ENCODE measurements around the gene OR1J1. TPM values are rescaled to one million over a fixed set of nuclear protein-coding genes. Genes with fewer than 3 reads are reported as not detected.

OR1J1 gene
- total and polyA plus RNA-seq, 2 donors (not counting 1 experiment from before 2014, with no cell fraction given), result not detected

DNA sequence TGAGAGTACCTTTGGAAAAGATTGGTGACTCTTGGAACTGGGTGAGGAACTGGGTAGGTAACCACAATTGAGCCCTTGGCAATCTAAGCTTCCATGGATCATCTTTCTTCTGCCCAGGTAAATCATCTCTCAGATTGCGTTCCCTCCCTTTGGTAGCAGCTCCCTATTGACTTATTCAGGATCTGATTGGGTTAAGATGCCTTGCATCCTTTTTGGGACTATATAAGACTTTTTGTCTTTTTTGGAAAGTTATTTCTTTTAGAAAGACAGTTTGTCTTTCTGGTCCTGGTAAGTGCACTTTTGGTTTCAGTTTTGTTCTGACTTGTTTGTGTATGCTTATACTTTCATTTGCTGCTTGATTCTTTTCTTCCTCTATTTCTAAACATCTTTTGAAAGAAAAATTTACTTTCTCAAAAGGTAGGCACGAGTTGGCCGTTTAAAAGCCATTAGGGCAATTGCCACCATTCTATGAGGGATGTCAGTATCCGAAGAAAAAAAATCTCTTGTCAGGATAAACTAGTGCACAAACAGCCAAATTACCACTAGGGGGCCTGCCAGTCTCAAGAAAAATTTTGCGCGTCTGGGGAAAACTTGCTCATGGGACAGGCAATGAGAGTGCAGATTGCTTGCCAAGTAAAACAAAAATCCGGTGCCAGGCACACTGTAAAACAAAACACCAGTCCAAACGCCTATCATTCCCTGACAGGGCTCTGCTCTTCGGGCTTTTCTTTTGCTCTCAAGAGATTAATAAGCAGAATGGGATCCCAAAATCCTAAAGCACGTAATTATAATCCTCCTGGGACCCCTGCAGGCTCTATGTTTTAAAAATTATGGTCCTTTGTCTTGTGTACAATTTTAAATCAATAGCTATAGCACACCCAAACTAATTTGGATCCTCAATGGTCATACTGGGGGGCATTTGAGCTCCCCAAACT is 12.8 kb downstream of the OR1J1 start:
- H2AFZ ChIP-seq (ENCODE audit: low read length), result peak overlapping the region; percentile 61
- no peak overlapping the region for H3K27ac ChIP-seq (ENCODE audit: insufficient read depth, low read length)
- H4K20me1 ChIP-seq (ENCODE audit: control insufficient read depth, extremely low read depth, insufficient read depth, low read length), result no peaks in the 10 kb centered on the region
- peak overlapping the region; percentile 35 to 73 (median 46) for H3K4me3 ChIP-seq (replicated peaks in 1 of 4; ENCODE audit: control extremely low read depth in 1 of 4, insufficient read depth in 1 of 4, low read depth in 3 of 4, low read length in 4 of 4)
- no peaks in the 10 kb centered on the region for H3K79me2 ChIP-seq (ENCODE audit: control insufficient read depth, insufficient read depth, low read length)
- H3K4me2 ChIP-seq (ENCODE audit: extremely low read depth, insufficient read depth, low read length), result peak overlapping the region; percentile 55
- no peaks in the 10 kb centered on the region for H3K27me3 ChIP-seq (ENCODE audit: control insufficient read depth, insufficient read depth, low read length)
- H3K9ac ChIP-seq (ENCODE audit: insufficient read depth, low read length), result no peak overlapping the region
- H3K4me1 ChIP-seq (ENCODE audit: control insufficient read depth, extremely low read depth, insufficient read depth, low read length), result peaks cover 3% of the 10 kb centered on the region
- H3K36me3 ChIP-seq (ENCODE audit: control insufficient read depth, insufficient read depth, low read length), result no peaks in the 10 kb centered on the region
- DNase-seq (ENCODE audit: low read depth in 2 of 2), result peak; percentile 81 to 92
- no peaks in the 10 kb centered on the region for H3K9me3 ChIP-seq (ENCODE audit: control insufficient read depth, insufficient read depth, low read depth, low read length)
- TF ChIP-seq EZH2 (IDR thresholded peaks at IDR 0.05; ENCODE audit: low read length, missing control alignments), result no peak
- TF ChIP-seq, protein P1, sequence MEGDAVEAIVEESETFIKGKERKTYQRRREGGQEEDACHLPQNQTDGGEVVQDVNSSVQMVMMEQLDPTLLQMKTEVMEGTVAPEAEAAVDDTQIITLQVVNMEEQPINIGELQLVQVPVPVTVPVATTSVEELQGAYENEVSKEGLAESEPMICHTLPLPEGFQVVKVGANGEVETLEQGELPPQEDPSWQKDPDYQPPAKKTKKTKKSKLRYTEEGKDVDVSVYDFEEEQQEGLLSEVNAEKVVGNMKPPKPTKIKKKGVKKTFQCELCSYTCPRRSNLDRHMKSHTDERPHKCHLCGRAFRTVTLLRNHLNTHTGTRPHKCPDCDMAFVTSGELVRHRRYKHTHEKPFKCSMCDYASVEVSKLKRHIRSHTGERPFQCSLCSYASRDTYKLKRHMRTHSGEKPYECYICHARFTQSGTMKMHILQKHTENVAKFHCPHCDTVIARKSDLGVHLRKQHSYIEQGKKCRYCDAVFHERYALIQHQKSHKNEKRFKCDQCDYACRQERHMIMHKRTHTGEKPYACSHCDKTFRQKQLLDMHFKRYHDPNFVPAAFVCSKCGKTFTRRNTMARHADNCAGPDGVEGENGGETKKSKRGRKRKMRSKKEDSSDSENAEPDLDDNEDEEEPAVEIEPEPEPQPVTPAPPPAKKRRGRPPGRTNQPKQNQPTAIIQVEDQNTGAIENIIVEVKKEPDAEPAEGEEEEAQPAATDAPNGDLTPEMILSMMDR (conservative IDR thresholded peaks at IDR 0.05 in 1 of 2, IDR thresholded peaks at IDR 0.05 in 1 of 2; ENCODE audit: low read depth in 1 of 2, low read length in 2 of 2), result peak; percentile 80 to 83

DNA sequence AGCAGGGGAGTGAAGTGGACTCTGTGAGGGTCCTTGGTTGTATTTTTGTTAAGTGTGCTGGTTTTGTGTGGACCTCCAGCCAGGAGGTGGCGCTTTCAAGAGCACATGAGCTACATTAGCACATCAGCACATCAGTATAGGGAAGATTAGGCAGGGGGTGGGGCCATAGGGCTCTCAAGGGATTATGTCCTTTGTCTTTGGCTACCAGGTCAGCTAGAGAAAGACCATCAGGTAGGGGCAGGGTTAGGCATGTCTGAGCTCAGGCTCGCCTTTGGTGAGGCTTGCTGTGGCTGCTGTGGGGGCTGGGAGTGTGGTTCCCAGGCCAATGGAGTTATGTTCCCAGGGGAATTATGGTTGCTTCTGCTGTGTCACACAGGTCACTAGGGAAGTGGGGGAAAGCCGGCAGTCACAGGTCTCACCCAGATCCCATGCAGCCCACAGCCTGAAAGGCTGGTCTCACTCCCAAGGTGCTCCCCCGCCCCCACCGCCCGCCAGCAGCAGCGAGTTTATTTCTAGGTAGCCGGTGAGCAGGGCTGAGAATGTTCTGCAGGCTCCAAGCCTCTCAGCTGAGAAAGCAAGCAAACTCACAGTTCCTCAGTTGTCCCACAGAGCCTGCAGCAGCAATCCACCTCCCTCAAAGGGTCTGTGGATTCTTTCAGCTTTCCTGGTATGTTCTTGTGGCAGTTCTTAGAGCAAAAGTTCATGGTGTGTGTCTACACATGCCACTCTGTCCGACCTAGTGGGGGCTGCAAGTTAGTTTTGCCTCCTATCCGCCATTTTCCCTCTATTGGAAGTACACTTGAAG is 13.7 kb downstream of the OR1J1 start:
- Histone ChIP-seq H3K27ac (ENCODE audit: insufficient read depth, low read length) (no peak overlapping the region), H3K36me3 (ENCODE audit: control insufficient read depth, insufficient read depth, low read length) (no peaks in the 10 kb centered on the region), H3K4me3 (replicated peaks in 1 of 4; ENCODE audit: control extremely low read depth in 1 of 4, insufficient read depth in 1 of 4, low read depth in 3 of 4, low read length in 4 of 4) (peak overlapping the region in 2 of 4 experiments; percentile 56 to 73), H3K79me2 (ENCODE audit: control insufficient read depth, insufficient read depth, low read length) (no peaks in the 10 kb centered on the region), H2AFZ (ENCODE audit: low read length) (peak overlapping the region; percentile 61), H3K27me3 (ENCODE audit: control insufficient read depth, insufficient read depth, low read length) (no peaks in the 10 kb centered on the region), H3K4me2 (ENCODE audit: extremely low read depth, insufficient read depth, low read length) (peak overlapping the region; percentile 55), H3K9me3 (ENCODE audit: control insufficient read depth, insufficient read depth, low read depth, low read length) (no peaks in the 10 kb centered on the region), H3K9ac (ENCODE audit: insufficient read depth, low read length) (no peak overlapping the region), H3K4me1 (ENCODE audit: control insufficient read depth, extremely low read depth, insufficient read depth, low read length) (peaks cover under 1% of the 10 kb centered on the region), H4K20me1 (ENCODE audit: control insufficient read depth, extremely low read depth, insufficient read depth, low read length) (no peaks in the 10 kb centered on the region)
- no peak for DNase-seq (ENCODE audit: low read depth in 2 of 2)
- TF ChIP-seq, protein P1 (conservative IDR thresholded peaks at IDR 0.05 in 1 of 2, IDR thresholded peaks at IDR 0.05 in 1 of 2; ENCODE audit: low read depth in 1 of 2, low read length in 2 of 2), result no peak
- no peak for TF ChIP-seq EZH2 (IDR thresholded peaks at IDR 0.05; ENCODE audit: low read length, missing control alignments)

- Histone ChIP-seq H3K27me3 (ENCODE audit: control insufficient read depth, insufficient read depth, low read length) (no peaks in the 10 kb centered on the region), H3K36me3 (ENCODE audit: control insufficient read depth, insufficient read depth, low read length) (no peaks in the 10 kb centered on the region), H3K9ac (ENCODE audit: insufficient read depth, low read length) (no peak overlapping the region), H3K4me1 (ENCODE audit: control insufficient read depth, extremely low read depth, insufficient read depth, low read length) (no peaks in the 10 kb centered on the region), H3K4me2 (ENCODE audit: extremely low read depth, insufficient read depth, low read length) (no peak overlapping the region), H4K20me1 (ENCODE audit: control insufficient read depth, extremely low read depth, insufficient read depth, low read length) (no peaks in the 10 kb centered on the region), H3K9me3 (ENCODE audit: control insufficient read depth, insufficient read depth, low read depth, low read length) (no peaks in the 10 kb centered on the region), H3K4me3 (replicated peaks in 1 of 4; ENCODE audit: control extremely low read depth in 1 of 4, insufficient read depth in 1 of 4, low read depth in 3 of 4, low read length in 4 of 4) (no peak overlapping the region), H2AFZ (ENCODE audit: low read length) (no peak overlapping the region), H3K27ac (ENCODE audit: insufficient read depth, low read length) (no peak overlapping the region), H3K79me2 (ENCODE audit: control insufficient read depth, insufficient read depth, low read length) (no peaks in the 10 kb centered on the region)
- TF ChIP-seq, protein P1 (conservative IDR thresholded peaks at IDR 0.05 in 1 of 2, IDR thresholded peaks at IDR 0.05 in 1 of 2; ENCODE audit: low read depth in 1 of 2, low read length in 2 of 2), result no peak
- no peak for TF ChIP-seq EZH2 (IDR thresholded peaks at IDR 0.05; ENCODE audit: low read length, missing control alignments)
- DNase-seq (ENCODE audit: low read depth in 2 of 2), result no peak
These were observed 19.9 kb downstream of the OR1J1 start for GRCh38 chr9:122457787-122458186.

Measured in fibroblast of lung (primary cell).